Activated naive CD4-positive, alpha-beta T cell treated with anti-CD3 and anti-CD28 coated beads for 36 hours (primary cell): Measurements from ENCODE around the gene CCDC88B. TPM values are rescaled to one million over a fixed set of nuclear protein-coding genes. Genes with fewer than 3 reads are reported as not detected.
"Not testable (repeated sequence)": the region's sequence is repeated elsewhere in the genome, so short reads cannot be mapped to it uniquely, and the experiment has no call there.

ENCODE experiments used
- CTCF ChIA-PET: fragments of 350-600 bp; sonication (Branson Sonifier 250); formaldehyde crosslinking; loops from one replicate; lab custom pipeline; 2021; ENCODE audit warnings: antibody characterized with exemption; lab: Charles Lee
- DNase-seq: peaks from one replicate; pipeline ENCODE4 v3.0.0-alpha.2; 2020
- H3K27ac Mint-ChIP-seq: one replicate; pipeline ENCODE4 v1.8.0; 2021; ENCODE audit warnings: mild to moderate bottlenecking, mixed read lengths
- H3K27me3 Mint-ChIP-seq: one replicate; pipeline ENCODE4 v1.8.0; 2021; ENCODE audit warnings: low read depth, mixed read lengths
- H3K36me3 Mint-ChIP-seq: one replicate; pipeline ENCODE4 v1.8.0; 2021; ENCODE audit warnings: low read depth, mixed read lengths
- H3K4me1 Mint-ChIP-seq: one replicate; pipeline ENCODE4 v1.8.0; 2021; ENCODE audit warnings: low read depth, mixed read lengths
- H3K4me3 Mint-ChIP-seq: one replicate; pipeline ENCODE4 v1.8.0; 2021; ENCODE audit warnings: mild to moderate bottlenecking, moderate library complexity, mixed read lengths
- H3K9me3 Mint-ChIP-seq: one replicate; pipeline ENCODE4 v1.8.0; 2021; ENCODE audit warnings: mixed read lengths
- intact Hi-C: fragments of 100-400 bp; cut with micrococcal nuclease; formaldehyde crosslinking; loops from one replicate; pipeline ENCODE4 v1.15.1; 2023
- total RNA-seq, 2 experiments: library from RNA; stranded (reverse); gene quantifications; one replicate each; pipeline ENCODE4 v1.2.3, GENCODE V29; 2021

The CCDC88B gene
- total RNA-seq, 2 experiments from 2014 or later = 53.2 to 61.9 TPM

DNA sequence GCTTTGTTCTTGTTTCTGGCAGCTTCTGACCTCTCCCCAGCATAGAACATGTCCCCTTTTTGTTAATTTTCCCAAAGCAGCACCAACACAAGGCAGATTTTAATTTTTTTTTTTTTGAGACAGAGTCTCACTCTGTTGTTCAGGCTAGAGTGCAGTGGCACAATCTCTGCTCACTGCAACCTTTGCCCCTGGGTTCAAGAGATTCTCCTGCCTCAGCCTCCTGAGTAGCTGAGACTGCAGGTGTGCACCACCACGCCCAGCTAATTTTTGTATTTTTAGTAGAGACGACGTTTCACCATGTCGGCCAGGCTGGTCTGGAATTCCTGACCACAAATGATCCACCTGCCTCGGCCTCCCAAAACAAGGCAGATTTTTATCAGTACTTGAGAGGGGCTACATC, 32.2 kb upstream of the CCDC88B start:
- Mint-ChIP-seq H3K4me1 (peaks cover 41% of the 10 kb centered on the region), H3K27ac (peak overlapping the region; percentile 22), H3K4me3 (peak overlapping the region; percentile 91)
- CTCF ChIA-PET = interaction anchor here (0.6 to 1.5 kb wide), 4 partner anchors 10 to 419 kb away, joined by 3 to 10 read pairs (median 4); partner anchors contain the start of genes PRDX5 and TRMT112
- intact Hi-C loops, H3K9me3 Mint-ChIP-seq, H3K27me3 Mint-ChIP-seq, DNase-seq, H3K36me3 Mint-ChIP-seq: not testable (repeated sequence)

GRCh38 chr11:64312947-64313346, 27.1 kb upstream of the CCDC88B start:
- Mint-ChIP-seq H3K27me3 (no peaks in the 10 kb centered on the region), H3K4me1 (peaks cover 35% of the 10 kb centered on the region)

DNA sequence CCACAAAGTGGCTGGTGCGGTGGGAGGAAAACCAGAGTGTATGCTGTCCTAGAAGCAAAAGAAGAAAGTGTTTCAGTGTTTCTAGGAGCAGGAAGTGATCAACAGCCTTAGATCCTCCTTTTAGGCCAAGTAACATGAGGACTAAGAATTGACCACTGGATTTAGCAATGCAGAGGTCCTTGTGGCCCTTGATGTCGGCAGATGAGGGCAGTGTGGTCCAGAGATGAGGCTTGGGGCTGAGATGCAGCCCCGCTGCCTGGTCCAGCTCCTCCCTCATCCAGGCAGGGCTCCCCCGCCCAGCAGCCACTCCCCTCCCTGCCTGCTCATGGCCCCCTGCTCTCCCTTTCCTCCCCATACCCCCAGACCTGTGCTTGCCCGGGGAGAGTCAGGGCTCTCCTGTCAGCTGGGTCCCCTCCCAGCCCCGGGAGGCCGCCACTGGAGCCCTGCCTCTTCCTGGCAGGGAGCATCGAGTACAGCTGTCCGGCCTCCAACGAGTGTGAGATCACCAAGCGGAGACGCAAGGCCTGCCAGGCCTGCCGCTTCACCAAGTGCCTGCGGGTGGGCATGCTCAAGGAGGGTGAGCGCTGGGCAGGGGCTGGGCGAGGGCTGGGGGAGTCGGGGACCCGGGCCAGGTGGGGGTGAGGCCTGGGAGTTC, 26.4 kb upstream of the CCDC88B start:
- no peak for DNase-seq
- no peak overlapping the region for H3K4me3 Mint-ChIP-seq
- peak overlapping the region; percentile 25 for H3K27ac Mint-ChIP-seq
- peaks cover 36% of the 10 kb centered on the region for H3K4me1 Mint-ChIP-seq
- H3K27me3 Mint-ChIP-seq = no peaks in the 10 kb centered on the region
- CTCF ChIA-PET = interaction anchor here (1.2 to 2.2 kb wide), 2 partner anchors 41 to 109 kb away, joined by 3 to 7 read pairs; no protein-coding TSS in a partner anchor
- H3K9me3 Mint-ChIP-seq = no peaks in the 10 kb centered on the region
- intact Hi-C loops = no loop called here
- peaks cover 14% of the 10 kb centered on the region for H3K36me3 Mint-ChIP-seq

More at GRCh38 chr11:64312947-64313346, 27.1 kb upstream of the CCDC88B start:
- no peaks in the 10 kb centered on the region for H3K9me3 Mint-ChIP-seq
- no peak for DNase-seq
- peaks cover 12% of the 10 kb centered on the region for H3K36me3 Mint-ChIP-seq
- CTCF ChIA-PET = interaction anchor here (1.2 to 2.2 kb wide), 2 partner anchors 42 to 109 kb away, joined by 3 to 7 read pairs; no protein-coding TSS in a partner anchor
- intact Hi-C loops = no loop called here
- peak overlapping the region; percentile 25 for H3K27ac Mint-ChIP-seq
- no peak overlapping the region for H3K4me3 Mint-ChIP-seq

DNA sequence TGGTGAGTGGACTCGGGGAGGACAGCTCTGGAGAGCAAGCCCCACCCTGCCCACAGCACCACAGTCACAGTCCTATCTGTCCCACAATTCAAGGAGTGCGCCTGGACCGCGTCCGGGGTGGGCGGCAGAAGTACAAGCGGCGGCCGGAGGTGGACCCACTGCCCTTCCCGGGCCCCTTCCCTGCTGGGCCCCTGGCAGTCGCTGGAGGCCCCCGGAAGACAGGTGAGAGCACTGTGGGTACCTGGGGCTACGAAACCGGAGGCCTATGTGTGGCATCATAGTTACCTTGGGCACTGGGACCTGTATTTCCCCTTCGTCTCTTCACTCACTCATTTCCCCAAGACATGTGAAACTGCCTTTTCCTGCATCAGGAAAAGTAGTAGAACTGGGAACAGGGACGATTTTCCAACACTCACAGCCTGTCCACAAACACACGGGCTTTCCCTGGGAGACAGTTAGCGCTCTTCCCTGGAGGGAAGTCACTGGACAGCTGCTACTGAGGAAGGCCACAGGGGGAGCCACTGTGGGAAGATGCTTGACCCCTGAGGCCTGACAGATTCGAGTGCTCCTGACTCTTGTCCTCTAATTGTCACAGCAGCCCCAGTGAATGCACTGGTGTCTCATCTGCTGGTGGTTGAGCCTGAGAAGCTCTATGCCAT, 25.7 kb upstream of the CCDC88B start:
- H3K27ac Mint-ChIP-seq = no peak overlapping the region
- intact Hi-C loops = no loop called here
- peaks cover 14% of the 10 kb centered on the region for H3K36me3 Mint-ChIP-seq
- H3K27me3 Mint-ChIP-seq = no peaks in the 10 kb centered on the region
- H3K4me3 Mint-ChIP-seq = no peak overlapping the region
- peaks cover 38% of the 10 kb centered on the region for H3K4me1 Mint-ChIP-seq
- CTCF ChIA-PET = interaction anchor here (2.2 kb wide), 1 partner anchor 40 kb away, joined by 7 read pairs; no protein-coding TSS in a partner anchor
- H3K9me3 Mint-ChIP-seq = no peaks in the 10 kb centered on the region
- no peak for DNase-seq

DNA sequence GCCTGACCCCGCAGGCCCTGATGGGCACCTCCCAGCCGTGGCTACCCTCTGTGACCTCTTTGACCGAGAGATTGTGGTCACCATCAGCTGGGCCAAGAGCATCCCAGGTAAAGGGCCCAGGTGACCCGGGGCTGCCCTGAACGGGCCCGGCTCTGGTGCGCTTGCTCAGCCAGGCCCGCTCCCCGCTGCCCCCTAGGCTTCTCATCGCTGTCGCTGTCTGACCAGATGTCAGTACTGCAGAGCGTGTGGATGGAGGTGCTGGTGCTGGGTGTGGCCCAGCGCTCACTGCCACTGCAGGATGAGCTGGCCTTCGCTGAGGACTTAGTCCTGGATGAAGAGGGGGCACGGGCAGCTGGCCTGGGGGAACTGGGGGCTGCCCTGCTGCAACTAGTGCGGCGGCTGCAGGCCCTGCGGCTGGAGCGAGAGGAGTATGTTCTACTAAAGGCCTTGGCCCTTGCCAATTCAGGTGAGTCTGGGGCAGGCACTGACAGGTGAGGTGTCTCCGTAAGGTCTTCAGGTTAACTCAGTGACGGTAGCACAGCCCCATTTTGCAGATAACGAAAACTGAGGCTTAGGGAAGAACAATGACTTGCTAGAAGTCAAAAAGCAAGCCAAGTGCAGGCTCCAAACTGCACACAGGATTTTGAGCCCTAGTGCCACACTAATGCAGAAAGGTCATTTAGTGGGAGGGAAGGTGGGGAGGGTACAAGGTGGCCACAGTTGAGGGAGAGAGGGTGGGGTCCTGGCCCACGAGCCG, 25.0 kb upstream of the CCDC88B start:
- Mint-ChIP-seq H3K4me3 (no peak overlapping the region), H3K27me3 (no peaks in the 10 kb centered on the region), H3K4me1 (peaks cover 38% of the 10 kb centered on the region), H3K9me3 (no peaks in the 10 kb centered on the region), H3K27ac (no peak overlapping the region), H3K36me3 (peaks cover 14% of the 10 kb centered on the region)
- intact Hi-C loops = no loop called here
- CTCF ChIA-PET = no interaction called here
- DNase-seq = no peak

DNA sequence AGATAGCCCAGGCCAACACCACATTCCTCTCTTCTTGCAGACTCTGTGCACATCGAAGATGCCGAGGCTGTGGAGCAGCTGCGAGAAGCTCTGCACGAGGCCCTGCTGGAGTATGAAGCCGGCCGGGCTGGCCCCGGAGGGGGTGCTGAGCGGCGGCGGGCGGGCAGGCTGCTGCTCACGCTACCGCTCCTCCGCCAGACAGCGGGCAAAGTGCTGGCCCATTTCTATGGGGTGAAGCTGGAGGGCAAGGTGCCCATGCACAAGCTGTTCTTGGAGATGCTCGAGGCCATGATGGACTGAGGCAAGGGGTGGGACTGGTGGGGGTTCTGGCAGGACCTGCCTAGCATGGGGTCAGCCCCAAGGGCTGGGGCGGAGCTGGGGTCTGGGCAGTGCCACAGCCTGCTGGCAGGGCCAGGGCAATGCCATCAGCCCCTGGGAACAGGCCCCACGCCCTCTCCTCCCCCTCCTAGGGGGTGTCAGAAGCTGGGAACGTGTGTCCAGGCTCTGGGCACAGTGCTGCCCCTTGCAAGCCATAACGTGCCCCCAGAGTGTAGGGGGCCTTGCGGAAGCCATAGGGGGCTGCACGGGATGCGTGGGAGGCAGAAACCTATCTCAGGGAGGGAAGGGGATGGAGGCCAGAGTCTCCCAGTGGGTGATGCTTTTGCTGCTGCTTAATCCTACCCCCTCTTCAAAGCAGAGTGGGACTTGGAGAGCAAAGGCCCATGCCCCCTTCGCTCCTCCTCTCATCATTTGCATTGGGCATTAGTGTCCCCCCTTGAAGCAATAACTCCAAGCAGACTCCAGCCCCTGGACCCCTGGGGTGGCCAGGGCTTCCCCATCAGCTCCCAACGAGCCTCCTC, 24.1 kb upstream of the CCDC88B start:
- CTCF ChIA-PET = interaction anchor here (2.2 to 3.8 kb wide), 2 partner anchors 14 to 25 kb away, joined by 11 to 18 read pairs; partner anchors contain the start of gene CCDC88B
- H3K9me3 Mint-ChIP-seq, intact Hi-C loops, DNase-seq, H3K27me3 Mint-ChIP-seq: not testable (repeated sequence)
- peak overlapping the region; percentile 99 for H3K27ac Mint-ChIP-seq
- peaks cover 39% of the 10 kb centered on the region for H3K4me1 Mint-ChIP-seq
- H3K4me3 Mint-ChIP-seq = peak overlapping the region; percentile 94
- H3K36me3 Mint-ChIP-seq = peaks cover 15% of the 10 kb centered on the region

- H3K27me3 Mint-ChIP-seq = no peaks in the 10 kb centered on the region
- peak overlapping the region; percentile 94 for H3K4me3 Mint-ChIP-seq
- peak; percentile 46 for DNase-seq
- H3K27ac Mint-ChIP-seq = peak overlapping the region; percentile 99
- CTCF ChIA-PET = interaction anchor here (0.8 to 3.8 kb wide), 13 partner anchors 10 to 44 kb away, joined by 3 to 22 read pairs (median 9); partner anchors contain the start of genes CCDC88B and RPS6KA4
- H3K4me1 Mint-ChIP-seq = peaks cover 40% of the 10 kb centered on the region
- peaks cover 21% of the 10 kb centered on the region for H3K36me3 Mint-ChIP-seq
- no peaks in the 10 kb centered on the region for H3K9me3 Mint-ChIP-seq
- intact Hi-C loops = loop anchor here (1.0 kb wide), 4 partner anchors 11 to 337 kb away; partner anchors contain the start of genes ESRRA and FKBP2
Measured at GRCh38 chr11:64316672-64317324, 23.2 kb upstream of the CCDC88B start.

DNA sequence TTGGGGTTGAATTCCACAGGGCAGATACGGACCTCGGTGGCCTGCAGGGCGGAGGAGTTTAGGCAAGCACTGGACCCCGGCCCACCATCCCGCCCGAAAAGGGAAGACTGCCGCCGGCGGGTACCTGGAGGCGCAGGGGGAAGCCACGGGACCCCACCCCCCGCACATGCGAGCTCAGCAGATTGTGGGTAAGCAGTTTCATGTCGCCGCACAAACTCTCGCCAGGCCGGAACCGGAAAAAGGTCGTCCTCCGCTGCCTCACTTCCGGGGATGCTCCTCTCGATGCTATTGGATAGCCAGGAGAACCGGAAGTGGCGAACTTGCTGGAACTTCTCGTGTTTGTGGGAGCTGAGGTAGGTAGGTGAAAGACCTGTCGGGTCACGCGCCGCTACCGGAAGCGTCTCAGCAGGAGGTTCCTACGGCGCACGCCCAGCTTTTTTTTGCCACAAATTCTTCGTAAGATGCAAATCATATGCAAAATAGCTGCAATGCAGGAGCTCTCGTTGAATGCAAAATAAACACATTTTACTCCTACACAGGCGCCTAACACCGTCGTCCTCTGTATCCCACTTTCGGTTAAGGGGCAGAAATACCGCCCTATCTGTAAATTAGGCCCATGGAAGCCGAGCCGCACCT, 22.6 kb upstream of the CCDC88B start, which contains the start of gene TRMT112:
TRMT112 (minus strand) TSS at position 235 of the 636 bp plus-strand sequence; CDS start at position 202, 33 bp downstream.
- peak; percentile 98 for DNase-seq
- H3K27me3 Mint-ChIP-seq = no peaks in the 10 kb centered on the region
- peaks cover 37% of the 10 kb centered on the region for H3K4me1 Mint-ChIP-seq
- intact Hi-C loops = loop anchor here (1.0 kb wide), 4 partner anchors 12 to 336 kb away; partner anchors contain the start of genes ESRRA and FKBP2
- CTCF ChIA-PET = interaction anchor here (0.6 to 3.8 kb wide), 22 partner anchors 10 to 455 kb away, joined by 3 to 22 read pairs (median 6); partner anchors contain the start of genes CCDC88B, FKBP2 and RPS6KA4
- H3K36me3 Mint-ChIP-seq = peaks cover 21% of the 10 kb centered on the region
- peak within 1 kb of the TSS; percentile 94 for H3K4me3 Mint-ChIP-seq
- no peaks in the 10 kb centered on the region for H3K9me3 Mint-ChIP-seq
- H3K27ac Mint-ChIP-seq = peak within 1 kb of the TSS; percentile 99

DNA sequence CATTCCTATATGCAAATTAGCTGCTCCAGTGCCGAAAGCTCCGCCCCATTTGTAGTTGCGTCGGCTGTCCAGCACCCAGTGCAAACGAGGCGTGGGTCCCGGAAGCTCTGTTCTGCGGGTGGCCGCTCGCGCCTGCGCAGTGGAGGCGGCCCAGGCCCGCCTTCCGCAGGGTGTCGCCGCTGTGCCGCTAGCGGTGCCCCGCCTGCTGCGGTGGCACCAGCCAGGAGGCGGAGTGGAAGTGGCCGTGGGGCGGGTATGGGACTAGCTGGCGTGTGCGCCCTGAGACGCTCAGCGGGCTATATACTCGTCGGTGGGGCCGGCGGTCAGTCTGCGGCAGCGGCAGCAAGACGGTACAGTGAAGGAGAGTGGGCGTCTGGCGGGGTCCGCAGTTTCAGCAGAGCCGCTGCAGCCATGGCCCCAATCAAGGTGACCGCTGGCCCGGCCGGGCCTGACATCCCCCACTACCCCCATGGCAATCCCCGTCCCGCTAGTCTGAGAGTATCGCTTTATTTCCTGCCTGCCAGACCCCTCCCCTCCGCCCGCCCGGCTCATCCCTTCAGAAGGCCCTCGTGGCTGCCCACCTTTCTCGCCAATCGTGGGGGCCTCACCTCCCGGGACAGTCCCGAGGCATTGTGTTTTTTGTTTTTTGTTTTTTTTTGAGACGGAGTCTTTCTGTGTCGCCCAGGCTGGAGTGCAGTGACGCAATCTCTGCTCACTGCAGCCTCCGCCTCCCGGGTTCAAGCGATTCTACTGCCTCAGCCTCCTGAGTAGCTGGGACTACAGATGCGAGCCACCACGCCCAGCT, 21.8 kb upstream of the CCDC88B start, which contains the start of gene PRDX5:
PRDX5 (plus strand) TSS at position 161 of the 805 bp plus-strand sequence; CDS start at position 256, 95 bp downstream.
- DNase-seq = peak; percentile 94
- Mint-ChIP-seq H3K27ac (peak within 1 kb of the TSS; percentile 99), H3K27me3 (no peaks in the 10 kb centered on the region), H3K36me3 (peaks cover 21% of the 10 kb centered on the region), H3K4me1 (peaks cover 33% of the 10 kb centered on the region), H3K4me3 (peak within 1 kb of the TSS; percentile 94), H3K9me3 (no peaks in the 10 kb centered on the region)
- CTCF ChIA-PET = interaction anchor here (0.6 to 3.8 kb wide), 23 partner anchors 9 to 455 kb away, joined by 3 to 22 read pairs (median 5); partner anchors contain the start of genes CCDC88B, FKBP2 and RPS6KA4
- intact Hi-C loops = loop anchor here (1.0 kb wide), 8 partner anchors 13 to 335 kb away; partner anchors contain the start of genes CCDC88B, ESRRA, FKBP2 and GPR137
